OCI-LY7 (cell line): Measurements from ENCODE around the gene TRIM9. TPM values are rescaled to one million over a fixed set of nuclear protein-coding genes. Genes with fewer than 3 reads are reported as not detected.

ENCODE experiments used
- BruUV-seq: library from RNA; stranded (reverse); fragments of 400-500 nt; replicated peaks from 2 replicates; lab custom pipeline; 2021; lab: Mats Ljungman, UMichigan
- CTCF ChIA-PET: fragments of 300-600 bp; sonication (Branson Sonifier 250); formaldehyde crosslinking; loops from one replicate; lab custom pipeline; 2022; ENCODE audit warnings: antibody characterized with exemption; ENCODE audit not compliant: unreplicated experiment; lab: Charles Lee
- POLR2A ChIA-PET: fragments of 300-600 bp; sonication (Branson Sonifier 250); formaldehyde crosslinking; loops from one replicate; lab custom pipeline; 2022; ENCODE audit warnings: antibody characterized with exemption; lab: Charles Lee
- DNase-seq: peaks from one replicate; pipeline ENCODE4 v3.0.0-alpha.2; 2015; ENCODE audit warnings: low spot score
- H2AFZ ChIP-seq: fragments of 200-600 bp; sonication (generic), shearing (Covaris generic); 2 replicates; pipeline ENCODE4 v1.6.1; 2014; ENCODE audit warnings: mild to moderate bottlenecking, antibody characterized with exemption, low read length, moderate library complexity
- H3K27ac ChIP-seq: fragments of 200-600 bp; sonication (generic); 2 replicates; pipeline ENCODE4 v1.5.1; 2014; ENCODE audit warnings: mixed run types, low read depth, mild to moderate bottlenecking, moderate library complexity, low read length, inconsistent platforms; ENCODE audit not compliant: poor library complexity, severe bottlenecking
- H3K36me3 ChIP-seq: fragments of 200-600 bp; sonication (generic); 2 replicates; pipeline ENCODE4 v1.6.1; 2014; ENCODE audit warnings: mild to moderate bottlenecking, antibody characterized with exemption, low read length, moderate library complexity, mixed read lengths; ENCODE audit not compliant: insufficient read depth
- H3K4me1 ChIP-seq: fragments of 200-600 bp; sonication (generic); 2 replicates; pipeline ENCODE4 v1.5.1; 2014; ENCODE audit warnings: mild to moderate bottlenecking, low read length; ENCODE audit not compliant: insufficient read depth, poor library complexity, severe bottlenecking
- H3K4me2 ChIP-seq: fragments of 200-600 bp; sonication (generic); 2 replicates; pipeline ENCODE4 v1.6.1; 2014; ENCODE audit warnings: mild to moderate bottlenecking, low read length
- H3K4me3 ChIP-seq: fragments of 200-600 bp; sonication (generic); 2 replicates; pipeline ENCODE4 v1.5.1; 2014; ENCODE audit warnings: mild to moderate bottlenecking, low read depth, low read length; ENCODE audit not compliant: poor library complexity, severe bottlenecking
- H3K79me2 ChIP-seq: fragments of 200-600 bp; sonication (generic); 2 replicates; pipeline ENCODE4 v1.6.1; 2016; ENCODE audit warnings: low read depth, mild to moderate bottlenecking, low read length, moderate library complexity, mixed read lengths; ENCODE audit not compliant: insufficient read depth
- H3K9me2 ChIP-seq: fragments of 200-600 bp; sonication (generic); 2 replicates; pipeline ENCODE4 v1.6.1; 2016; ENCODE audit warnings: mild to moderate bottlenecking, low read length, mixed read lengths; ENCODE audit not compliant: insufficient read depth
- H3K9me3 ChIP-seq: fragments of 200-600 bp; sonication (generic); 2 replicates; pipeline ENCODE4 v1.6.1; 2014; ENCODE audit warnings: mild to moderate bottlenecking, mixed run types, low read length, mixed read lengths
- H4K20me1 ChIP-seq: fragments of 200-600 bp; sonication (generic); 2 replicates; pipeline ENCODE4 v1.6.1; 2014; ENCODE audit warnings: mild to moderate bottlenecking, antibody characterized with exemption, low read length, moderate library complexity, mixed read lengths; ENCODE audit not compliant: insufficient read depth
- CTCF ChIP-seq: fragments of 200-600 bp; sonication (generic); conservative IDR thresholded peaks from 2 replicates; pipeline ENCODE4 v1.5.1; 2014; ENCODE audit warnings: mild to moderate bottlenecking, antibody characterized with exemption, low read length, moderate library complexity, mixed read lengths
- EZH2phosphoT487 ChIP-seq: fragments of 200-600 bp; sonication (generic); IDR thresholded peaks from 2 replicates; pipeline ENCODE4 v1.6.1; 2018; ENCODE audit warnings: low read depth, borderline replicate concordance, mild to moderate bottlenecking, mixed run types, antibody characterized with exemption, low read length, moderate library complexity, mixed read lengths
- intact Hi-C: fragments of 100-400 bp; cut with micrococcal nuclease; formaldehyde crosslinking; loops from one replicate; pipeline ENCODE4 v1.10.0; 2022; ENCODE audit not compliant: unreplicated experiment
- total RNA-seq, 2 experiments: library from RNA; depleted of rRNA in 1 of 2; stranded (reverse); fragments of >200 nt in 1 of 2; shearing (Covaris generic) in 1 of 2; gene quantifications; 2 replicates each; pipeline ENCODE4 v1.2.3, GENCODE V29; 2014 to 2022

The TRIM9 gene
- total RNA-seq, 2 experiments from 2014 or later: 1.4 to 7.9 TPM

- H3K4me3 ChIP-seq: no peak overlapping the region
- no peaks in the 10 kb centered on the region for H3K4me1 ChIP-seq
- intact Hi-C loops: no loop called here
- TF ChIP-seq EZH2phosphoT487 (no peak), CTCF (no peak)
- H2AFZ ChIP-seq: no peak overlapping the region
- no TSS peak for BruUV-seq
- no peak for DNase-seq
- ChIA-PET CTCF (no interaction called here), POLR2A (interaction anchor here (0.6 to 1.1 kb wide), 3 partner anchors 12 to 70 kb away, joined by 4 to 5 read pairs (median 4); no protein-coding TSS in a partner anchor)
- no peaks in the 10 kb centered on the region for H3K79me2 ChIP-seq
- H3K27ac ChIP-seq: no peak overlapping the region
- H3K9me3 ChIP-seq: no peaks in the 10 kb centered on the region
- H3K9me2 ChIP-seq: no peaks in the 10 kb centered on the region
- H4K20me1 ChIP-seq: no peaks in the 10 kb centered on the region
- no peaks in the 10 kb centered on the region for H3K36me3 ChIP-seq
- no peak overlapping the region for H3K4me2 ChIP-seq
Observed at GRCh38 chr14:51059032-51059431, 35.9 kb downstream of the TRIM9 start.

- Histone ChIP-seq H4K20me1 (no peaks in the 10 kb centered on the region), H3K4me1 (no peaks in the 10 kb centered on the region), H3K36me3 (no peaks in the 10 kb centered on the region), H3K9me3 (no peaks in the 10 kb centered on the region), H3K27ac (no peak overlapping the region), H3K79me2 (no peaks in the 10 kb centered on the region), H3K4me3 (no peak overlapping the region), H3K4me2 (no peak overlapping the region), H3K9me2 (no peaks in the 10 kb centered on the region), H2AFZ (no peak overlapping the region)
- no peak for DNase-seq
- intact Hi-C loops: no loop called here
- POLR2A ChIA-PET: interaction anchor here (0.6 to 1.1 kb wide), 3 partner anchors 13 to 70 kb away, joined by 4 to 5 read pairs (median 4); no protein-coding TSS in a partner anchor
- TF ChIP-seq CTCF (no peak), EZH2phosphoT487 (no peak)
- no TSS peak for BruUV-seq
- CTCF ChIA-PET: no interaction called here
Observed at GRCh38 chr14:51058382-51058781, 36.5 kb downstream of the TRIM9 start.

- no peaks in the 10 kb centered on the region for H3K36me3 ChIP-seq
- CTCF ChIA-PET: no interaction called here
- POLR2A ChIA-PET: interaction anchor here (1.0 to 1.4 kb wide), 2 partner anchors 25 to 88 kb away, joined by 3 to 4 read pairs; no protein-coding TSS in a partner anchor
- H3K27ac ChIP-seq: no peak overlapping the region
- H2AFZ ChIP-seq: no peak overlapping the region
- H3K9me3 ChIP-seq: no peaks in the 10 kb centered on the region
- no peak overlapping the region for H3K4me2 ChIP-seq
- TF ChIP-seq EZH2phosphoT487 (no peak), CTCF (no peak)
- BruUV-seq: no TSS peak
- DNase-seq: no peak
- no peak overlapping the region for H3K4me3 ChIP-seq
- H3K79me2 ChIP-seq: no peaks in the 10 kb centered on the region
- no peaks in the 10 kb centered on the region for H4K20me1 ChIP-seq
- no peaks in the 10 kb centered on the region for H3K9me2 ChIP-seq
- no peaks in the 10 kb centered on the region for H3K4me1 ChIP-seq
- intact Hi-C loops: no loop called here
Observed at GRCh38 chr14:51056421-51056820, 38.5 kb downstream of the TRIM9 start.
